ENCODE results near the gene WBP2. TPM values are rescaled to one million over a fixed set of nuclear protein-coding genes. Genes with fewer than 3 reads are reported as not detected.
"Not testable (repeated sequence)": the region's sequence is repeated elsewhere in the genome, so short reads cannot be mapped to it uniquely, and the experiment has no call there.

WBP2 gene
- total RNA-seq, 3 donors from 2014 or later = 44.9 to 63.2 (median 62.9) TPM

- Histone ChIP-seq H3K4me1 (peaks cover 13 to 19% of the 10 kb centered on the region in 2 donors), H3K4me3 (peak overlapping the region; percentile 29 to 52 (median 35)), H3K27me3 (no peaks in the 10 kb centered on the region), H3K9me3 (no peaks in the 10 kb centered on the region), H3K27ac (peak overlapping the region; percentile 95 to 96), H3K36me3 (no peaks in the 10 kb centered on the region)
- TF ChIP-seq POLR2A (IDR thresholded peaks at IDR 0.05) (no peak), POLR2AphosphoS5 (IDR thresholded peaks at IDR 0.05) (peak in 1 of 3 donors; percentile 7), CTCF (IDR thresholded peaks at IDR 0.05) (no peak)
- intact Hi-C loops (cut with DNase I; ENCODE audit: low total_unique reads) = no loop called here
- peak in 1 of 2 donors; percentile 61 for DNase-seq (ENCODE audit: low spot score in 2 of 2)
Observed at GRCh38 chr17:75869282-75870141, 14.4 kb upstream of the WBP2 start.

- Histone ChIP-seq H3K4me1 (peaks cover 11 to 16% of the 10 kb centered on the region in 2 donors), H3K4me3 (peak overlapping the region in 1 of 3 donors; percentile 52), H3K27ac (peak overlapping the region; percentile 95 to 96)
- H3K9me3 ChIP-seq; intact Hi-C loops (cut with DNase I; ENCODE audit: low total_unique reads); H3K36me3 ChIP-seq; H3K27me3 ChIP-seq: not testable (repeated sequence)
- DNase-seq (ENCODE audit: low spot score in 2 of 2) = peak in 1 of 2 donors; percentile 47
Observed at GRCh38 chr17:75868730-75869281, 13.7 kb upstream of the WBP2 start.

- intact Hi-C loops (cut with DNase I; ENCODE audit: low total_unique reads); H3K4me1 ChIP-seq: not testable (repeated sequence)
- H3K27ac ChIP-seq = peak overlapping the region; percentile 25 to 71
Observed at GRCh38 chr17:75865404-75866188, 10.5 kb upstream of the WBP2 start.

GRCh38 chr17:75864887-75865286, 9.8 kb upstream of the WBP2 start:
- H3K27me3 ChIP-seq; H3K36me3 ChIP-seq; H3K9me3 ChIP-seq; H3K4me3 ChIP-seq; intact Hi-C loops (cut with DNase I; ENCODE audit: low total_unique reads); H3K4me1 ChIP-seq; DNase-seq (ENCODE audit: low spot score in 2 of 2): not testable (repeated sequence)
- H3K27ac ChIP-seq = peak overlapping the region; percentile 71 to 82

More at GRCh38 chr17:75865404-75866188, 10.5 kb upstream of the WBP2 start:
- not testable (repeated sequence) for H3K9me3 ChIP-seq; DNase-seq (ENCODE audit: low spot score in 2 of 2); H3K4me3 ChIP-seq; H3K36me3 ChIP-seq; H3K27me3 ChIP-seq

GRCh38 chr17:75864448-75864871, 9.3 kb upstream of the WBP2 start:
- intact Hi-C loops (cut with DNase I; ENCODE audit: low total_unique reads) = no loop called here
- H3K36me3 ChIP-seq = no peaks in the 10 kb centered on the region
- no peak overlapping the region for H3K4me3 ChIP-seq
- TF ChIP-seq POLR2A (IDR thresholded peaks at IDR 0.05) = no peak
- TF ChIP-seq POLR2AphosphoS5 (IDR thresholded peaks at IDR 0.05) = no peak
- TF ChIP-seq CTCF (IDR thresholded peaks at IDR 0.05) = peak in 1 of 3 donors; percentile 13
- no peaks in the 10 kb centered on the region for H3K27me3 ChIP-seq
- peaks cover 0 to 4% of the 10 kb centered on the region in 2 donors for H3K4me1 ChIP-seq
- H3K27ac ChIP-seq = peak overlapping the region; percentile 71 to 82
- H3K9me3 ChIP-seq = no peaks in the 10 kb centered on the region
- DNase-seq (ENCODE audit: low spot score in 2 of 2) = peak in 1 of 2 donors; percentile 48

- no peaks in the 10 kb centered on the region for H3K9me3 ChIP-seq
- H3K4me3 ChIP-seq = no peak overlapping the region
- no peaks in the 10 kb centered on the region for H3K27me3 ChIP-seq
- TF ChIP-seq POLR2A (IDR thresholded peaks at IDR 0.05) (no peak), POLR2AphosphoS5 (IDR thresholded peaks at IDR 0.05) (peak in 1 of 3 donors; percentile 31)
- intact Hi-C loops (cut with DNase I; ENCODE audit: low total_unique reads) = no loop called here
- no peaks in the 10 kb centered on the region for H3K4me1 ChIP-seq
- H3K27ac ChIP-seq = peak overlapping the region in 1 of 2 donors; percentile 12
- H3K36me3 ChIP-seq = no peaks in the 10 kb centered on the region
- no peak for DNase-seq (ENCODE audit: low spot score in 2 of 2)
Observed at GRCh38 chr17:75861927-75862317, 6.8 kb upstream of the WBP2 start.

GRCh38 chr17:75859358-75859757, 4.2 kb upstream of the WBP2 start:
- H3K4me3 ChIP-seq; H3K9me3 ChIP-seq; intact Hi-C loops (cut with DNase I; ENCODE audit: low total_unique reads); H3K4me1 ChIP-seq; H3K36me3 ChIP-seq; DNase-seq (ENCODE audit: low spot score in 2 of 2); H3K27me3 ChIP-seq; H3K27ac ChIP-seq: not testable (repeated sequence)

All from breast epithelium (tissue), 4 donors.